ENCODE measurements around the gene ODF4.

DNA sequence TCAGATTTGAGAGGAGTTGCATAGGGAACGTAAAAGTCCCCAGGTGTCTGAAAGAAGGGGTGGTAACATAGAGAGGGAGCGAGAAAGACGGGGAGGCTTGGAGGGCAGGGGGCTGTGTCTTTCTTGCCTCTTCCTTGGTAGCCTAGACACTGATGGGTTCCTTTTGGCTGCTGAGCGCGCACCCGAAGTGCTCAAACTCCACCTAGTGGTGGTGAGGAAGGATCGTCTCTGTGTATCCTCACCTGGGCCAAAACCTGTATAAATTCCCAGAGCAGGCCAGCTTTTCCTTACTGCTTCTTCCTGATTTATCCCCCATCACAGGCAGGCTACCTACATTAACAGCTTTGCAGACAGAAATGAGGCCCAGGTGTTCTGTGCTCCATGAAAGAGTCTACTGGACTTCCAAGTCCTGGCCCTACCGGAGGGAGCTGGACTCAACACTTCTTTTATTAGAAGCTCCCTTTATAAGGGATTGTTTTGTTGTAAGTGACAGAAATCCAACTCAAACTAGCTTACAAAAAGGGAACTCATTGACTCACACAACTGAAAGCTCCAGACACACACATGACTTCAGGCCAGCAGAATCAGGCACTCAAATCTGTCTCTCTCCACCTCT, 38.9 kb upstream of the ODF4 start:
- TF ChIP-seq, protein P1, sequence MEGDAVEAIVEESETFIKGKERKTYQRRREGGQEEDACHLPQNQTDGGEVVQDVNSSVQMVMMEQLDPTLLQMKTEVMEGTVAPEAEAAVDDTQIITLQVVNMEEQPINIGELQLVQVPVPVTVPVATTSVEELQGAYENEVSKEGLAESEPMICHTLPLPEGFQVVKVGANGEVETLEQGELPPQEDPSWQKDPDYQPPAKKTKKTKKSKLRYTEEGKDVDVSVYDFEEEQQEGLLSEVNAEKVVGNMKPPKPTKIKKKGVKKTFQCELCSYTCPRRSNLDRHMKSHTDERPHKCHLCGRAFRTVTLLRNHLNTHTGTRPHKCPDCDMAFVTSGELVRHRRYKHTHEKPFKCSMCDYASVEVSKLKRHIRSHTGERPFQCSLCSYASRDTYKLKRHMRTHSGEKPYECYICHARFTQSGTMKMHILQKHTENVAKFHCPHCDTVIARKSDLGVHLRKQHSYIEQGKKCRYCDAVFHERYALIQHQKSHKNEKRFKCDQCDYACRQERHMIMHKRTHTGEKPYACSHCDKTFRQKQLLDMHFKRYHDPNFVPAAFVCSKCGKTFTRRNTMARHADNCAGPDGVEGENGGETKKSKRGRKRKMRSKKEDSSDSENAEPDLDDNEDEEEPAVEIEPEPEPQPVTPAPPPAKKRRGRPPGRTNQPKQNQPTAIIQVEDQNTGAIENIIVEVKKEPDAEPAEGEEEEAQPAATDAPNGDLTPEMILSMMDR (IDR thresholded peaks at IDR 0.05; ENCODE audit: low read depth, low read length, poor library complexity, severe bottlenecking): peak; percentile 87
- TF ChIP-seq EZH2phosphoT487 (IDR thresholded peaks at IDR 0.05; ENCODE audit: borderline replicate concordance, low read length): no peak
